Activated T-helper 1 cell treated with anti-CD3 and anti-CD28 coated beads, Interleukin-12 subunit alpha, Interleukin-12 subunit beta, Interleukin-2, Interleukin-4 antibody, amounts not matched to agents 30 ng/mL and 10 ng/mL and 1 ng/mL, durations not matched to agents 14 hours and 24 hours and 36 hours (primary cell): ENCODE data around the gene MRGPRE. TPM values are rescaled to one million over a fixed set of nuclear protein-coding genes. Genes with fewer than 3 reads are reported as not detected.

Experiments
- DNase-seq: peaks from one replicate; pipeline ENCODE4 v3.0.0; 2021; ENCODE audit warnings: low spot score
- H3K27ac Mint-ChIP-seq: one replicate; pipeline ENCODE4 v1.8.0; 2021; ENCODE audit warnings: mild to moderate bottlenecking, mixed read lengths
- H3K27me3 Mint-ChIP-seq: one replicate; pipeline ENCODE4 v1.8.0; 2022; ENCODE audit warnings: mild to moderate bottlenecking, moderate library complexity, mixed read lengths; ENCODE audit not compliant: insufficient read depth
- H3K36me3 Mint-ChIP-seq: one replicate; pipeline ENCODE4 v1.8.0; 2021; ENCODE audit warnings: low read depth, mixed read lengths
- H3K4me1 Mint-ChIP-seq: one replicate; pipeline ENCODE4 v1.8.0; 2021; ENCODE audit warnings: low read depth, mixed read lengths
- H3K4me3 Mint-ChIP-seq: one replicate; pipeline ENCODE4 v1.8.0; 2021; ENCODE audit warnings: mild to moderate bottlenecking, moderate library complexity, mixed read lengths
- H3K9me3 Mint-ChIP-seq: one replicate; pipeline ENCODE4 v1.8.0; 2021; ENCODE audit warnings: mixed read lengths
- intact Hi-C: fragments of 100-400 bp; cut with micrococcal nuclease; formaldehyde crosslinking; loops from one replicate; pipeline ENCODE4 v1.15.1; 2024
- total RNA-seq: library from RNA; stranded (reverse); gene quantifications from 2 replicates; pipeline ENCODE4 v1.2.3, GENCODE V29; 2022

MRGPRE gene
- total RNA-seq, 1 donor from 2014 or later = not detected

GRCh38 chr11:3201677-3202181 is 30.5 kb downstream of the MRGPRE start:
- no peak for DNase-seq
- no peak overlapping the region for H3K4me3 Mint-ChIP-seq
- no peaks in the 10 kb centered on the region for H3K9me3 Mint-ChIP-seq
- no peak overlapping the region for H3K27ac Mint-ChIP-seq
- H3K4me1 Mint-ChIP-seq = no peaks in the 10 kb centered on the region
- peaks cover 3% of the 10 kb centered on the region for H3K27me3 Mint-ChIP-seq
- no peaks in the 10 kb centered on the region for H3K36me3 Mint-ChIP-seq
- intact Hi-C loops = no loop called here

GRCh38 chr11:3201112-3201581 is 31.1 kb downstream of the MRGPRE start:
- H3K36me3 Mint-ChIP-seq = no peaks in the 10 kb centered on the region
- no peaks in the 10 kb centered on the region for H3K4me1 Mint-ChIP-seq
- H3K4me3 Mint-ChIP-seq = no peak overlapping the region
- H3K27me3 Mint-ChIP-seq = peaks cover 3% of the 10 kb centered on the region
- H3K9me3 Mint-ChIP-seq = no peaks in the 10 kb centered on the region
- H3K27ac Mint-ChIP-seq = no peak overlapping the region
- no peak for DNase-seq
- intact Hi-C loops = no loop called here

GRCh38 chr11:3200388-3201111 is 31.7 kb downstream of the MRGPRE start:
- intact Hi-C loops = no loop called here
- peaks cover 3% of the 10 kb centered on the region for H3K27me3 Mint-ChIP-seq
- no peaks in the 10 kb centered on the region for H3K9me3 Mint-ChIP-seq
- no peaks in the 10 kb centered on the region for H3K36me3 Mint-ChIP-seq
- H3K4me1 Mint-ChIP-seq = no peaks in the 10 kb centered on the region
- H3K4me3 Mint-ChIP-seq = no peak overlapping the region
- H3K27ac Mint-ChIP-seq = no peak overlapping the region
- no peak for DNase-seq

- no peak overlapping the region for H3K27ac Mint-ChIP-seq
- H3K4me1 Mint-ChIP-seq = no peaks in the 10 kb centered on the region
- no peaks in the 10 kb centered on the region for H3K9me3 Mint-ChIP-seq
- intact Hi-C loops = no loop called here
- DNase-seq = no peak
- H3K27me3 Mint-ChIP-seq = peaks cover 3% of the 10 kb centered on the region
- H3K4me3 Mint-ChIP-seq = no peak overlapping the region
- H3K36me3 Mint-ChIP-seq = no peaks in the 10 kb centered on the region
Measured at GRCh38 chr11:3199537-3200295, 32.5 kb downstream of the MRGPRE start.

GRCh38 chr11:3198815-3199214 is 33.4 kb downstream of the MRGPRE start:
- intact Hi-C loops = no loop called here
- Mint-ChIP-seq H3K27ac (no peak overlapping the region), H3K4me1 (no peaks in the 10 kb centered on the region), H3K36me3 (no peaks in the 10 kb centered on the region), H3K4me3 (no peak overlapping the region), H3K9me3 (no peaks in the 10 kb centered on the region), H3K27me3 (peaks cover 5% of the 10 kb centered on the region)
- no peak for DNase-seq

- Mint-ChIP-seq H3K4me1 (no peaks in the 10 kb centered on the region), H3K27ac (no peak overlapping the region), H3K4me3 (no peak overlapping the region), H3K36me3 (no peaks in the 10 kb centered on the region), H3K27me3 (peaks cover 5% of the 10 kb centered on the region), H3K9me3 (no peaks in the 10 kb centered on the region)
- no peak for DNase-seq
- intact Hi-C loops = no loop called here
Measured at GRCh38 chr11:3197878-3198528, 34.2 kb downstream of the MRGPRE start.

GRCh38 chr11:3197044-3197695 is 35.0 kb downstream of the MRGPRE start:
- Mint-ChIP-seq H3K36me3 (no peaks in the 10 kb centered on the region), H3K4me3 (no peak overlapping the region), H3K27me3 (peaks cover 2% of the 10 kb centered on the region), H3K4me1 (no peaks in the 10 kb centered on the region), H3K27ac (no peak overlapping the region), H3K9me3 (no peaks in the 10 kb centered on the region)
- intact Hi-C loops = no loop called here
- DNase-seq = no peak

GRCh38 chr11:3196161-3197043 is 35.8 kb downstream of the MRGPRE start:
- Mint-ChIP-seq H3K27me3 (peaks cover 2% of the 10 kb centered on the region), H3K27ac (no peak overlapping the region), H3K9me3 (no peaks in the 10 kb centered on the region), H3K4me3 (no peak overlapping the region), H3K4me1 (no peaks in the 10 kb centered on the region), H3K36me3 (no peaks in the 10 kb centered on the region)
- no peak for DNase-seq
- intact Hi-C loops = no loop called here

- DNase-seq = no peak
- Mint-ChIP-seq H3K27me3 (peaks cover 2% of the 10 kb centered on the region), H3K4me1 (no peaks in the 10 kb centered on the region), H3K9me3 (no peaks in the 10 kb centered on the region), H3K27ac (no peak overlapping the region), H3K4me3 (no peak overlapping the region), H3K36me3 (no peaks in the 10 kb centered on the region)
- intact Hi-C loops = no loop called here
Measured at GRCh38 chr11:3195251-3196160, 36.7 kb downstream of the MRGPRE start.

- Mint-ChIP-seq H3K27ac (no peak overlapping the region), H3K27me3 (peaks cover 2% of the 10 kb centered on the region), H3K4me3 (no peak overlapping the region), H3K9me3 (no peaks in the 10 kb centered on the region), H3K4me1 (no peaks in the 10 kb centered on the region), H3K36me3 (no peaks in the 10 kb centered on the region)
- intact Hi-C loops = no loop called here
- no peak for DNase-seq
Measured at GRCh38 chr11:3194016-3194816, 38.0 kb downstream of the MRGPRE start.
